Endothelial cell of umbilical vein (primary cell): ENCODE measurements around the gene NINL. TPM values are rescaled to one million over a fixed set of nuclear protein-coding genes. Genes with fewer than 3 reads are reported as not detected.

Experiments
- BruUV-seq: library from RNA; stranded (reverse); fragments of 400-500 nt; replicated peaks from 2 replicates; lab custom pipeline; 2021; lab: Mats Ljungman, UMichigan
- CTCF ChIA-PET: fragments of 300-600, 350-600 bp; sonication (Branson Sonifier 250); formaldehyde crosslinking; loops from one replicate; lab custom pipeline; 2021; ENCODE audit warnings: antibody characterized with exemption, inconsistent platforms; lab: Charles Lee
- POLR2A ChIA-PET: fragments of 300-600, 350-600 bp; sonication (Branson Sonifier 250); formaldehyde crosslinking; loops from one replicate; lab custom pipeline; 2021; ENCODE audit warnings: antibody characterized with exemption, inconsistent platforms; lab: Charles Lee
- DNase-seq: peaks from one replicate; pipeline ENCODE4 v3.0.0-alpha.2; 2011; ENCODE audit warnings: low read depth, low spot score
- FAIRE-seq: peaks from 2 replicates; lab custom pipeline; 2011; peaks lifted over from hg19 to GRCh38; lab: Jason Lieb, UNC
- H2AFZ ChIP-seq: 2 replicates; pipeline ENCODE4 v1.6.0; 2012; ENCODE audit warnings: low read depth, low read length, control low read depth, inconsistent platforms
- H3K27ac ChIP-seq: 2 replicates; pipeline ENCODE4 v1.5.1; 2011; ENCODE audit warnings: low read depth, mild to moderate bottlenecking, control low read depth, low read length, moderate library complexity; ENCODE audit not compliant: insufficient read depth
- H3K27me3 ChIP-seq, 2 experiments: 2 replicates each; pipeline versions ENCODE4 v1.6.0 to v1.6.1; 2011; ENCODE audit warnings: low read length in 2 of 2, mixed read lengths in 1 of 2; ENCODE audit not compliant: control insufficient read depth in 2 of 2, insufficient read depth in 2 of 2
- H3K36me3 ChIP-seq, 2 experiments: 2 replicates in 1 of 2; 3 replicates in 1 of 2; pipeline ENCODE4 v1.5.1; 2011; ENCODE audit warnings: low read length in 2 of 2, mild to moderate bottlenecking in 1 of 2, moderate library complexity in 1 of 2; ENCODE audit not compliant: control insufficient read depth in 2 of 2, insufficient read depth in 2 of 2; ENCODE audit errors: extremely low read depth in 1 of 2
- H3K4me1 ChIP-seq: 3 replicates; pipeline ENCODE4 v1.5.1; 2011; ENCODE audit warnings: mild to moderate bottlenecking, low read length; ENCODE audit not compliant: control insufficient read depth, insufficient read depth; ENCODE audit errors: extremely low read depth
- H3K4me2 ChIP-seq: 2 replicates; pipeline ENCODE4 v1.6.1; 2011; ENCODE audit warnings: low read length, control low read depth, mixed read lengths; ENCODE audit not compliant: insufficient read depth
- H3K4me3 ChIP-seq, 3 experiments: fragments of 200-600 bp in 1 of 3; sonication (generic), shearing (Covaris generic) in 1 of 3; replicated peaks in 1 of 3; 2 replicates each; pipeline ENCODE4 v1.5.1; 2011 to 2016; ENCODE audit warnings: control low read depth in 3 of 3, low read length in 3 of 3, mild to moderate bottlenecking in 2 of 3, inconsistent platforms in 1 of 3, low read depth in 1 of 3, moderate library complexity in 1 of 3; ENCODE audit not compliant: insufficient read depth in 1 of 3
- H3K79me2 ChIP-seq: 2 replicates; pipeline ENCODE4 v1.6.0; 2012; ENCODE audit warnings: low read length, inconsistent platforms; ENCODE audit not compliant: control insufficient read depth, insufficient read depth
- H3K9ac ChIP-seq: replicated peaks from 2 replicates; pipeline ENCODE3; 2011; ENCODE audit warnings: low read length, control low read depth; ENCODE audit not compliant: insufficient read depth; ENCODE audit errors: extremely low read depth
- H3K9me1 ChIP-seq: replicated peaks from 3 replicates; pipeline ENCODE4 v1.6.0; 2011; ENCODE audit warnings: mild to moderate bottlenecking, low read length; ENCODE audit not compliant: control insufficient read depth, insufficient read depth; ENCODE audit errors: extremely low read depth
- H3K9me3 ChIP-seq: replicated peaks from 2 replicates; pipeline ENCODE4 v1.5.1; 2012; ENCODE audit warnings: low read length, inconsistent platforms; ENCODE audit not compliant: control insufficient read depth, insufficient read depth
- H4K20me1 ChIP-seq: replicated peaks from 2 replicates; pipeline ENCODE3; 2011; ENCODE audit warnings: mild to moderate bottlenecking, low read length; ENCODE audit not compliant: control insufficient read depth, insufficient read depth; ENCODE audit errors: extremely low read depth
- CTCF ChIP-seq, 2 donors: IDR thresholded peaks; 1 replicate in 1 of 2; 2 replicates in 1 of 2; pipeline ENCODE4 v1.5.1; 2011; ENCODE audit warnings: low read length in 2 of 2, mild to moderate bottlenecking in 2 of 2, moderate library complexity in 2 of 2, control low read depth in 1 of 2, inconsistent platforms in 1 of 2, low read depth in 1 of 2; ENCODE audit not compliant: insufficient read depth in 1 of 2; ENCODE audit errors: extremely low read depth in 1 of 2
- EZH2 ChIP-seq: IDR thresholded peaks from 2 replicates; pipeline ENCODE4 v1.6.1; 2012; ENCODE audit warnings: borderline replicate concordance, low read depth, mild to moderate bottlenecking, moderate library complexity, low read length, inconsistent platforms; ENCODE audit not compliant: severe bottlenecking
- FOS ChIP-seq: IDR thresholded peaks from 2 replicates; pipeline ENCODE4 v1.6.1; 2011; ENCODE audit warnings: mild to moderate bottlenecking, low read length, moderate library complexity, borderline replicate concordance; ENCODE audit not compliant: insufficient read depth
- GATA2 ChIP-seq: IDR thresholded peaks from 2 replicates; pipeline ENCODE4 v1.7.0; 2011; ENCODE audit warnings: low read depth, mild to moderate bottlenecking, moderate library complexity, mixed read lengths, low read length; ENCODE audit not compliant: insufficient read length, insufficient read depth
- JUN ChIP-seq: IDR thresholded peaks from 2 replicates; pipeline ENCODE4 v1.6.1; 2011; ENCODE audit warnings: borderline replicate concordance, low read depth; ENCODE audit not compliant: insufficient read length, insufficient read depth
- MAX ChIP-seq: IDR thresholded peaks from 2 replicates; pipeline ENCODE4 v1.6.1; 2011; ENCODE audit not compliant: insufficient read depth, insufficient read length
- MYC ChIP-seq: IDR thresholded peaks from one replicate; pipeline ENCODE4 v1.6.1; 2011; ENCODE audit warnings: mild to moderate bottlenecking, low read depth, low read length
- POLR2A ChIP-seq: IDR thresholded peaks from 2 replicates; pipeline ENCODE4 v1.6.1; 2012; ENCODE audit warnings: low read depth, mild to moderate bottlenecking, control low read depth, low read length
- POLR2AphosphoS5 ChIP-seq: IDR thresholded peaks from 2 replicates; pipeline ENCODE4 v1.6.1; 2012; ENCODE audit warnings: low read depth, mild to moderate bottlenecking, control low read depth, low read length, moderate library complexity; ENCODE audit not compliant: insufficient read depth
- dilution Hi-C: fragments of 300-500 bp; cut with MboI; formaldehyde crosslinking; loops from one replicate; pipeline ENCODE4 v1.15.0; 2019; ENCODE audit warnings: low sequenced_read_pairs; ENCODE audit not compliant: extremely low pct_ligation_motif_present
- intact Hi-C: fragments of 100-400 bp; cut with micrococcal nuclease; formaldehyde crosslinking; loops from one replicate; pipeline ENCODE4 v1.10.0; 2022
- polyA plus RNA-seq, 4 experiments: library from polyadenylated mRNA; depleted of rRNA in 3 of 4; stranded (reverse) in 3 of 4; unstranded in 1 of 4; fragments of >200 nt; gene quantifications; 2 replicates each; pipeline versions ENCODE4 v1.2.1 to v1.2.3, GENCODE V29; 2011 to 2012; ENCODE audit warnings: missing spikeins in 1 of 4
- total RNA-seq: library from RNA; stranded (reverse); gene quantifications from 2 replicates; pipeline ENCODE4 v1.2.3, GENCODE V29; 2021

NINL gene
- total and polyA plus RNA-seq, 2 donors (not counting 3 experiments of a cell fraction or from before 2014, with no cell fraction given) = 13.2 to 25.5 TPM

- Histone ChIP-seq H3K79me2 (no peaks in the 10 kb centered on the region), H2AFZ (no peak overlapping the region), H4K20me1 (no peaks in the 10 kb centered on the region), H3K9me1 (no peaks in the 10 kb centered on the region), H3K36me3 (no peaks in the 10 kb centered on the region), H3K27me3 (no peaks in the 10 kb centered on the region), H3K4me3 (no peak overlapping the region), H3K9me3 (no peaks in the 10 kb centered on the region), H3K9ac (no peak overlapping the region), H3K4me2 (no peak overlapping the region), H3K4me1 (no peaks in the 10 kb centered on the region), H3K27ac (no peak overlapping the region)
- no peak for TF ChIP-seq JUN
- TF ChIP-seq POLR2AphosphoS5 = no peak
- TF ChIP-seq MAX = no peak
- TF ChIP-seq EZH2 = no peak
- TF ChIP-seq GATA2 = no peak
- no peak for TF ChIP-seq MYC
- no peak for TF ChIP-seq CTCF (IDR thresholded peaks at IDR 0.05; ENCODE audit: extremely low read depth in 1 of 2, insufficient read depth in 1 of 2, low read depth in 1 of 2, low read length in 2 of 2)
- no peak for TF ChIP-seq POLR2A
- TF ChIP-seq FOS = no peak
- dilution Hi-C loops (no loop called here), intact Hi-C loops (no loop called here)
- no peak for FAIRE-seq
- DNase-seq = no peak
- POLR2A ChIA-PET = no interaction called here
- CTCF ChIA-PET = no interaction called here
- BruUV-seq = no TSS peak
Measured at GRCh38 chr20:25601659-25602058, 16.3 kb upstream of the NINL start.
